ENCODE data around the gene CD7. TPM values are rescaled to one million over a fixed set of nuclear protein-coding genes. Genes with fewer than 3 reads are reported as not detected.

Gene CD7
- total RNA-seq, 2 donors from 2014 or later = not detected

- ATAC-seq (no peak), DNase-seq (no peak)
- TF ChIP-seq POLR2A (IDR thresholded peaks at IDR 0.05) = no peak
- TF ChIP-seq CTCF (IDR thresholded peaks at IDR 0.05) = no peak
- Histone ChIP-seq H3K9me3 (no peaks in the 10 kb centered on the region), H3K4me1 (peaks cover 7% of the 10 kb centered on the region), H3K36me3 (replicated peaks in 1 of 2; ENCODE audit: insufficient read depth in 1 of 2, low read depth in 2 of 2) (no peaks in the 10 kb centered on the region), H3K27me3 (no peaks in the 10 kb centered on the region), H3K27ac (no peak overlapping the region), H3K4me3 (no peak overlapping the region)
- intact Hi-C loops (cut with DNase I) = no loop called here
- WGBS, 2 donors = 71 to 74% methylated on average over 14 to 23 of the region's 29 CpGs
Observed at GRCh38 chr17:82316651-82317393, 586 bp downstream of the CD7 start.

GRCh38 chr17:82315703-82316358 lies 1.6 kb downstream of the CD7 start:
- WGBS, 2 donors = 20 to 26% methylated on average over 26 to 36 of the region's 36 CpGs
- intact Hi-C loops (cut with DNase I) = no loop called here
- Histone ChIP-seq H3K4me1 (no peaks in the 10 kb centered on the region), H3K27me3 (no peaks in the 10 kb centered on the region), H3K27ac (no peak overlapping the region), H3K4me3 (no peak overlapping the region), H3K9me3 (no peaks in the 10 kb centered on the region), H3K36me3 (replicated peaks in 1 of 2; ENCODE audit: insufficient read depth in 1 of 2, low read depth in 2 of 2) (no peaks in the 10 kb centered on the region)
- peak; percentile 19 for ATAC-seq
- DNase-seq = no peak
- TF ChIP-seq POLR2A (IDR thresholded peaks at IDR 0.05) = no peak
- TF ChIP-seq CTCF (IDR thresholded peaks at IDR 0.05) = no peak

GRCh38 chr17:82314727-82315605 lies 2.4 kb downstream of the CD7 start:
- Histone ChIP-seq H3K27ac (no peak overlapping the region), H3K4me3 (no peak overlapping the region), H3K27me3 (no peaks in the 10 kb centered on the region), H3K36me3 (replicated peaks in 1 of 2; ENCODE audit: insufficient read depth in 1 of 2, low read depth in 2 of 2) (no peaks in the 10 kb centered on the region), H3K9me3 (no peaks in the 10 kb centered on the region), H3K4me1 (no peaks in the 10 kb centered on the region)
- WGBS, 2 donors = 50 to 63% methylated on average over 14 to 32 of the region's 32 CpGs
- intact Hi-C loops (cut with DNase I) = no loop called here
- DNase-seq = no peak
- no peak for ATAC-seq
- TF ChIP-seq CTCF (IDR thresholded peaks at IDR 0.05) (no peak), POLR2A (IDR thresholded peaks at IDR 0.05) (no peak)

- intact Hi-C loops (cut with DNase I) = no loop called here
- 62 to 83% methylated on average over 13 to 26 of the region's 27 CpGs for WGBS, 2 donors
- TF ChIP-seq POLR2A (IDR thresholded peaks at IDR 0.05) (no peak), CTCF (IDR thresholded peaks at IDR 0.05) (no peak)
- H3K27ac ChIP-seq = no peak overlapping the region
- no peaks in the 10 kb centered on the region for H3K9me3 ChIP-seq
- no peak for DNase-seq
- H3K4me3 ChIP-seq = no peak overlapping the region
- no peaks in the 10 kb centered on the region for H3K27me3 ChIP-seq
- H3K4me1 ChIP-seq = no peaks in the 10 kb centered on the region
- ATAC-seq = no peak
- H3K36me3 ChIP-seq (replicated peaks in 1 of 2; ENCODE audit: insufficient read depth in 1 of 2, low read depth in 2 of 2) = no peaks in the 10 kb centered on the region
Observed at GRCh38 chr17:82314012-82314726, 3.2 kb downstream of the CD7 start.

All from body of pancreas (tissue), 4 donors.